Measurements from ENCODE around the gene OR5K3.
"Not testable (repeated sequence)": the region's sequence is repeated elsewhere in the genome, so short reads cannot be mapped to it uniquely, and the experiment has no call there.

OR5K3 gene

GRCh38 chr3:98390366-98390765, at the start of gene OR5K3:
TSS of gene OR5K3 (plus strand) at chr3:98390666. CDS start at chr3:98390666, 0 bp downstream.
- DNase-seq = no peak

- DNase-seq = no peak
Observed at GRCh38 chr3:98341758-98342157, 48.7 kb upstream of the OR5K3 start.

GRCh38 chr3:98343647-98344507, 46.6 kb upstream of the OR5K3 start:
- peak; percentile 17 for DNase-seq

- no peak for DNase-seq
Observed at GRCh38 chr3:98350082-98350481, 40.4 kb upstream of the OR5K3 start.

GRCh38 chr3:98353554-98353953, 36.9 kb upstream of the OR5K3 start, which contains the start of gene OR5K4:
TSS of gene OR5K4 (plus strand) at chr3:98353854. CDS start at chr3:98353854, 0 bp downstream.
- DNase-seq = no peak

- DNase-seq = no peak
Observed at GRCh38 chr3:98359250-98359649, 31.2 kb upstream of the OR5K3 start.

GRCh38 chr3:98359993-98360675, 30.3 kb upstream of the OR5K3 start:
- no peak for DNase-seq

- DNase-seq = no peak
Observed at GRCh38 chr3:98360681-98361080, 29.8 kb upstream of the OR5K3 start.

GRCh38 chr3:98361289-98361688, 29.2 kb upstream of the OR5K3 start:
- DNase-seq = no peak

GRCh38 chr3:98367464-98368246, 22.8 kb upstream of the OR5K3 start:
- no peak for DNase-seq

- no peak for DNase-seq
Observed at GRCh38 chr3:98371186-98371585, 19.3 kb upstream of the OR5K3 start.

- no peak for DNase-seq
Observed at GRCh38 chr3:98371853-98372252, 18.6 kb upstream of the OR5K3 start.

GRCh38 chr3:98372445-98372844, 18.0 kb upstream of the OR5K3 start:
- no peak for DNase-seq

- no peak for DNase-seq
Observed at GRCh38 chr3:98376631-98377030, 13.8 kb upstream of the OR5K3 start.

GRCh38 chr3:98388147-98388546, 2.3 kb upstream of the OR5K3 start:
- DNase-seq = no peak

- no peak for DNase-seq
Observed at GRCh38 chr3:98395101-98395500, 4.6 kb downstream of the OR5K3 start.

GRCh38 chr3:98396482-98396881, 6.0 kb downstream of the OR5K3 start:
- not testable (repeated sequence) for DNase-seq

- no peak for DNase-seq
Observed at GRCh38 chr3:98398513-98398912, 8.0 kb downstream of the OR5K3 start.

GRCh38 chr3:98402507-98402906, 12.0 kb downstream of the OR5K3 start:
- DNase-seq = no peak

- no peak for DNase-seq
Observed at GRCh38 chr3:98404010-98404409, 13.5 kb downstream of the OR5K3 start.

- no peak for DNase-seq
Observed at GRCh38 chr3:98406034-98406433, 15.6 kb downstream of the OR5K3 start.

- DNase-seq = no peak
Observed at GRCh38 chr3:98432575-98432974, 42.1 kb downstream of the OR5K3 start.

GRCh38 chr3:98433764-98434163, 43.3 kb downstream of the OR5K3 start:
- DNase-seq = no peak
